Sigmoid colon (tissue), 4 donors: Measurements from ENCODE around the gene ENPP1.

Experiments used
- CTCF ChIP-seq, 4 experiments: fragments of 450-650 bp in 3 of 4; fragments of 200-600 bp in 1 of 4; IDR thresholded peaks; one replicate each; pipeline ENCODE4 v1.5.1; 2016 to 2019; ENCODE audit warnings: antibody characterized with exemption in 4 of 4, mild to moderate bottlenecking in 3 of 4, moderate library complexity in 2 of 4
- POLR2A ChIP-seq, 2 donors: fragments of 450-650 bp; IDR thresholded peaks; one replicate each; pipeline ENCODE4 v1.6.1; 2016; ENCODE audit warnings: antibody characterized with exemption in 2 of 2, mild to moderate bottlenecking in 2 of 2, moderate library complexity in 2 of 2
- POLR2AphosphoS5 ChIP-seq, 4 donors: sonication (generic); formaldehyde crosslinking; IDR thresholded peaks; one replicate each; pipeline ENCODE4 v1.6.1; 2017; ENCODE audit warnings: antibody characterized with exemption in 4 of 4

GRCh38 chr6:131924881-131925474 is 117.2 kb downstream of the ENPP1 start:
- TF ChIP-seq CTCF (IDR thresholded peaks at IDR 0.05) = peak in 2 of 4 experiments; percentile 30 to 53
- TF ChIP-seq POLR2A (IDR thresholded peaks at IDR 0.05) = no peak
- TF ChIP-seq POLR2AphosphoS5 (IDR thresholded peaks at IDR 0.05) = no peak
